Mononuclear cell (primary cell): ENCODE measurements around the gene NPHP3. TPM values are rescaled to one million over a fixed set of nuclear protein-coding genes. Genes with fewer than 3 reads are reported as not detected.

ENCODE experiments used
- H3K27me3 ChIP-seq: 2 replicates; pipeline ENCODE4 v1.6.0; 2011; ENCODE audit warnings: low read length, control low read depth; ENCODE audit not compliant: insufficient read depth
- H3K4me1 ChIP-seq: 2 replicates; pipeline ENCODE4 v1.5.1; 2011; ENCODE audit warnings: mild to moderate bottlenecking, low read length, control low read depth; ENCODE audit not compliant: insufficient read depth
- H3K4me3 ChIP-seq: 2 replicates; pipeline ENCODE4 v1.5.1; 2011; ENCODE audit warnings: mild to moderate bottlenecking, low read length, moderate library complexity
- H3K9me3 ChIP-seq: 2 replicates; pipeline ENCODE4 v1.5.1; 2011; ENCODE audit warnings: low read depth, mild to moderate bottlenecking, control low read depth, low read length
- total RNA-seq: library from RNA; depleted of rRNA; stranded (reverse); fragments of >200 nt; gene quantifications from one replicate; pipeline ENCODE4 v1.2.3, GENCODE V29; 2012

NPHP3 gene
- total RNA-seq, 1 donor: 27.3 TPM

- no peaks in the 10 kb centered on the region for H3K9me3 ChIP-seq
- peaks cover 16% of the 10 kb centered on the region for H3K4me1 ChIP-seq
- no peaks in the 10 kb centered on the region for H3K27me3 ChIP-seq
- H3K4me3 ChIP-seq: peak overlapping the region; percentile 79
Observed at GRCh38 chr3:132661101-132661500, 61.1 kb downstream of the NPHP3 start.

GRCh38 chr3:132660811-132661070 is 61.5 kb downstream of the NPHP3 start:
- Histone ChIP-seq H3K27me3 (no peaks in the 10 kb centered on the region), H3K4me1 (peaks cover 16% of the 10 kb centered on the region), H3K4me3 (peak overlapping the region; percentile 79), H3K9me3 (no peaks in the 10 kb centered on the region)

GRCh38 chr3:132660052-132660810 is 62.0 kb downstream of the NPHP3 start, which contains the start of gene UBA5:
TSS of gene UBA5 (plus strand) at chr3:132660329. CDS start at chr3:132660538, 209 bp downstream.
- Histone ChIP-seq H3K27me3 (no peaks in the 10 kb centered on the region), H3K9me3 (no peaks in the 10 kb centered on the region), H3K4me1 (peaks cover 16% of the 10 kb centered on the region), H3K4me3 (peak within 1 kb of the TSS; percentile 79)

GRCh38 chr3:132659365-132660051 is 62.7 kb downstream of the NPHP3 start, which contains the start of gene ACAD11:
TSS of gene ACAD11 (minus strand) at chr3:132659809. CDS start at chr3:132659751, 58 bp downstream.
- peaks cover 16% of the 10 kb centered on the region for H3K4me1 ChIP-seq
- no peaks in the 10 kb centered on the region for H3K9me3 ChIP-seq
- peak within 1 kb of the TSS; percentile 79 for H3K4me3 ChIP-seq
- H3K27me3 ChIP-seq: no peaks in the 10 kb centered on the region

- no peaks in the 10 kb centered on the region for H3K9me3 ChIP-seq
Observed at GRCh38 chr3:132659000-132659364, 63.2 kb downstream of the NPHP3 start.

GRCh38 chr3:132657869-132658747 is 64.1 kb downstream of the NPHP3 start:
- no peaks in the 10 kb centered on the region for H3K9me3 ChIP-seq
- H3K4me3 ChIP-seq: no peak overlapping the region
- peaks cover 16% of the 10 kb centered on the region for H3K4me1 ChIP-seq
- no peaks in the 10 kb centered on the region for H3K27me3 ChIP-seq

More at GRCh38 chr3:132659000-132659364, 63.2 kb downstream of the NPHP3 start:
- peak overlapping the region; percentile 79 for H3K4me3 ChIP-seq
- no peaks in the 10 kb centered on the region for H3K27me3 ChIP-seq
- H3K4me1 ChIP-seq: peaks cover 16% of the 10 kb centered on the region

GRCh38 chr3:132655471-132655870 is 66.7 kb downstream of the NPHP3 start:
- Histone ChIP-seq H3K4me3 (no peak overlapping the region), H3K9me3 (no peaks in the 10 kb centered on the region), H3K27me3 (no peaks in the 10 kb centered on the region), H3K4me1 (peaks cover 8% of the 10 kb centered on the region)

- Histone ChIP-seq H3K9me3 (no peaks in the 10 kb centered on the region), H3K27me3 (no peaks in the 10 kb centered on the region), H3K4me1 (peaks cover 8% of the 10 kb centered on the region), H3K4me3 (no peak overlapping the region)
Observed at GRCh38 chr3:132654721-132655120, 67.5 kb downstream of the NPHP3 start.

- Histone ChIP-seq H3K4me3 (no peak overlapping the region), H3K27me3 (no peaks in the 10 kb centered on the region), H3K9me3 (no peaks in the 10 kb centered on the region), H3K4me1 (peaks cover 5% of the 10 kb centered on the region)
Observed at GRCh38 chr3:132654190-132654589, 68.0 kb downstream of the NPHP3 start.

- Histone ChIP-seq H3K9me3 (no peaks in the 10 kb centered on the region), H3K27me3 (no peaks in the 10 kb centered on the region), H3K4me1 (no peaks in the 10 kb centered on the region), H3K4me3 (no peak overlapping the region)
Observed at GRCh38 chr3:132652640-132653270, 69.5 kb downstream of the NPHP3 start.

GRCh38 chr3:132650153-132650552 is 72.1 kb downstream of the NPHP3 start:
- Histone ChIP-seq H3K9me3 (no peaks in the 10 kb centered on the region), H3K4me3 (no peak overlapping the region), H3K27me3 (no peaks in the 10 kb centered on the region), H3K4me1 (no peaks in the 10 kb centered on the region)

GRCh38 chr3:132645058-132645457 is 77.2 kb downstream of the NPHP3 start:
- H3K27me3 ChIP-seq: no peaks in the 10 kb centered on the region
- no peaks in the 10 kb centered on the region for H3K9me3 ChIP-seq
- no peaks in the 10 kb centered on the region for H3K4me1 ChIP-seq
- no peak overlapping the region for H3K4me3 ChIP-seq

GRCh38 chr3:132643366-132643765 is 78.8 kb downstream of the NPHP3 start:
- H3K4me1 ChIP-seq: no peaks in the 10 kb centered on the region
- H3K27me3 ChIP-seq: no peaks in the 10 kb centered on the region
- no peaks in the 10 kb centered on the region for H3K9me3 ChIP-seq
- no peak overlapping the region for H3K4me3 ChIP-seq

GRCh38 chr3:132642539-132642847 is 79.7 kb downstream of the NPHP3 start:
- Histone ChIP-seq H3K4me1 (no peaks in the 10 kb centered on the region), H3K9me3 (no peaks in the 10 kb centered on the region), H3K4me3 (no peak overlapping the region), H3K27me3 (no peaks in the 10 kb centered on the region)
